WTC11 (cell line): ENCODE data around the gene DHRS7B. TPM values are rescaled to one million over a fixed set of nuclear protein-coding genes. Genes with fewer than 3 reads are reported as not detected.
A peak's percentile ranks its signal among the peaks of the same experiment; 100 is the strongest.

Experiments
- ATAC-seq: fragments of 200-7000 bp; cut with Tn5 transposase; 2 replicates; pipeline ENCODE4 v1.10.0; 2021; ENCODE audit warnings: mild to moderate bottlenecking, moderate library complexity
- CTCF ChIA-PET: fragments of 300-600 bp; sonication (Branson Sonifier 250); formaldehyde crosslinking; loops from one replicate; lab custom pipeline; 2021; ENCODE audit warnings: antibody characterized with exemption; lab: Charles Lee
- POLR2A ChIA-PET: fragments of 350-600 bp; sonication (Branson Sonifier 250); formaldehyde crosslinking; loops from one replicate; lab custom pipeline; 2021; ENCODE audit warnings: antibody characterized with exemption; lab: Charles Lee
- DNase-seq: peaks from one replicate; pipeline ENCODE4 v3.0.0; 2021; ENCODE audit warnings: low spot score
- H3K27ac Mint-ChIP-seq: 2 replicates; pipeline ENCODE4 v1.8.0; 2021; ENCODE audit warnings: mixed read lengths
- H3K27me3 Mint-ChIP-seq: 2 replicates; pipeline ENCODE4 v1.8.0; 2021; ENCODE audit warnings: low read depth, mild to moderate bottlenecking, moderate library complexity, mixed read lengths
- H3K36me3 Mint-ChIP-seq: 2 replicates; pipeline ENCODE4 v1.8.0; 2021; ENCODE audit warnings: mixed read lengths
- H3K4me1 Mint-ChIP-seq: 2 replicates; pipeline ENCODE4 v1.8.0; 2022; ENCODE audit warnings: mixed read lengths
- H3K4me3 Mint-ChIP-seq: 2 replicates; pipeline ENCODE4 v1.8.0; 2021; ENCODE audit warnings: mild to moderate bottlenecking, moderate library complexity, mixed read lengths
- H3K9me3 Mint-ChIP-seq: 2 replicates; pipeline ENCODE4 v1.8.0; 2021; ENCODE audit warnings: mixed read lengths
- AFF4 ChIP-seq: sonication (generic); formaldehyde crosslinking; IDR thresholded peaks from 2 replicates; pipeline ENCODE4 v1.8.1; 2023; ENCODE audit warnings: mild to moderate bottlenecking, missing genetic modification reagents, borderline replicate concordance
- ATF1 ChIP-seq: sonication (generic); formaldehyde crosslinking; IDR thresholded peaks from 2 replicates; pipeline ENCODE4 v1.8.1; 2023; ENCODE audit warnings: mild to moderate bottlenecking, moderate library complexity, missing genetic modification reagents
- ATF3 ChIP-seq: sonication (generic); formaldehyde crosslinking; conservative IDR thresholded peaks from 2 replicates; pipeline ENCODE4 v1.8.1; 2022; ENCODE audit warnings: mild to moderate bottlenecking, missing genetic modification reagents
- HMGA2 ChIP-seq: fragments of 250-450 bp; sonication (Bioruptor Pico); IDR thresholded peaks from 2 replicates; pipeline ENCODE4 v1.4.0; 2021; ENCODE audit warnings: mild to moderate bottlenecking, moderate library complexity
- JAZF1 ChIP-seq: fragments of 250-450 bp; sonication (Bioruptor Pico); IDR thresholded peaks from 2 replicates; pipeline ENCODE4 v1.9.0; 2021; ENCODE audit warnings: moderate library complexity, mild to moderate bottlenecking, inconsistent platforms
- MLX ChIP-seq: sonication (generic); formaldehyde crosslinking; IDR thresholded peaks from 2 replicates; pipeline ENCODE4 v1.8.1; 2023; ENCODE audit warnings: mild to moderate bottlenecking, missing genetic modification reagents, moderate library complexity
- PRDM15 ChIP-seq: sonication (generic); formaldehyde crosslinking; IDR thresholded peaks from 2 replicates; pipeline ENCODE4 v1.8.0; 2022; ENCODE audit warnings: missing genetic modification reagents
- ZNF121 ChIP-seq: sonication (generic); formaldehyde crosslinking; IDR thresholded peaks from 2 replicates; pipeline ENCODE4 v1.8.0; 2023; ENCODE audit warnings: missing genetic modification reagents
- ZNF232 ChIP-seq: sonication (generic); formaldehyde crosslinking; IDR thresholded peaks from 2 replicates; pipeline ENCODE4 v1.8.0; 2022; ENCODE audit warnings: mild to moderate bottlenecking, missing genetic modification reagents
- total RNA-seq: library from RNA; stranded (reverse); gene quantifications from 3 replicates; pipeline ENCODE4 v1.2.3, GENCODE V29; 2021
- TF ChIP-seq, protein P1 (sequence below): sonication (generic); formaldehyde crosslinking; IDR thresholded peaks from 2 replicates; pipeline ENCODE4 v1.8.0; 2022; ENCODE audit warnings: mild to moderate bottlenecking, missing genetic modification reagents

The DHRS7B gene
- total RNA-seq, 1 experiment from 2014 or later, result 15.6 TPM

GRCh38 chr17:21089145-21089544 is 37.6 kb upstream of the DHRS7B start:
- ChIA-PET CTCF (no interaction called here), POLR2A (no interaction called here)
- Mint-ChIP-seq H3K36me3 (peaks cover 6% of the 10 kb centered on the region; the same call in 1 of the 2 replicates), H3K4me3 (no peak overlapping the region), H3K9me3 (peaks cover 9% of the 10 kb centered on the region), H3K27me3 (no peaks in the 10 kb centered on the region; the same call in 1 of the 2 replicates), H3K4me1 (peaks cover 5% of the 10 kb centered on the region), H3K27ac (no peak overlapping the region)
- DNase-seq (no peak), ATAC-seq (no peak)
- TF ChIP-seq JAZF1 (CRISPR knock-in tag), result no peak
- no peak for TF ChIP-seq ATF3 (CRISPR knock-in tag)
- TF ChIP-seq ATF1, result no peak
- no peak for TF ChIP-seq MLX (CRISPR knock-in tag)
- no peak for TF ChIP-seq AFF4 (CRISPR knock-in tag)
- TF ChIP-seq HMGA2 (CRISPR knock-in tag), result no peak
- TF ChIP-seq ZNF121 (CRISPR knock-in tag), result no peak
- no peak for TF ChIP-seq ZNF232 (CRISPR knock-in tag)
- TF ChIP-seq, protein P1, sequence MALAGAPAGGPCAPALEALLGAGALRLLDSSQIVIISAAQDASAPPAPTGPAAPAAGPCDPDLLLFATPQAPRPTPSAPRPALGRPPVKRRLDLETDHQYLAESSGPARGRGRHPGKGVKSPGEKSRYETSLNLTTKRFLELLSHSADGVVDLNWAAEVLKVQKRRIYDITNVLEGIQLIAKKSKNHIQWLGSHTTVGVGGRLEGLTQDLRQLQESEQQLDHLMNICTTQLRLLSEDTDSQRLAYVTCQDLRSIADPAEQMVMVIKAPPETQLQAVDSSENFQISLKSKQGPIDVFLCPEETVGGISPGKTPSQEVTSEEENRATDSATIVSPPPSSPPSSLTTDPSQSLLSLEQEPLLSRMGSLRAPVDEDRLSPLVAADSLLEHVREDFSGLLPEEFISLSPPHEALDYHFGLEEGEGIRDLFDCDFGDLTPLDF (CRISPR knock-in tag), result no peak

GRCh38 chr17:21089933-21090901 is 36.5 kb upstream of the DHRS7B start:
- DNase-seq (no peak), ATAC-seq (no peak)
- CTCF ChIA-PET, result interaction anchor here (0.6 to 2.8 kb wide), 2 partner anchors 47 to 345 kb away, joined by 3 to 10 read pairs; partner anchors contain the start of gene USP22
- peak; percentile 71 for TF ChIP-seq HMGA2 (CRISPR knock-in tag)
- TF ChIP-seq PRDM15 (CRISPR knock-in tag), result no peak
- no peak overlapping the region for H3K27ac Mint-ChIP-seq
- H3K9me3 Mint-ChIP-seq, result peaks cover 4% of the 10 kb centered on the region
- H3K4me1 Mint-ChIP-seq, result peaks cover 5% of the 10 kb centered on the region
- H3K36me3 Mint-ChIP-seq, result no peaks in the 10 kb centered on the region
- no peak overlapping the region for H3K4me3 Mint-ChIP-seq
- no peaks in the 10 kb centered on the region; the same call in 1 of the 2 replicates for H3K27me3 Mint-ChIP-seq
- POLR2A ChIA-PET, result no interaction called here
